Tibial artery (tissue), 4 donors: ENCODE measurements around the gene SPATA2.

Experiments
- DNase-seq, 2 donors: peaks; one replicate each; pipeline ENCODE4 v3.0.0-alpha.2; 2019
- H3K27ac ChIP-seq, 2 donors: fragments of 200-600 bp; sonication (generic) in 1 of 2; 1 replicate in 1 of 2; 2 replicates in 1 of 2; pipeline ENCODE4 v1.5.1; 2018 to 2019; ENCODE audit warnings: mild to moderate bottlenecking in 1 of 2
- H3K27me3 ChIP-seq, 2 donors: fragments of 200-600 bp; sonication (generic) in 1 of 2; one replicate each; pipeline versions ENCODE4 v1.5.1 to v1.6.0; 2016 to 2019
- H3K36me3 ChIP-seq, 3 donors: fragments of 200-600 bp; sonication (generic) in 2 of 3; one replicate each; pipeline ENCODE4 v1.5.1; 2016 to 2019; ENCODE audit warnings: mild to moderate bottlenecking in 2 of 3
- H3K4me1 ChIP-seq, 4 donors: fragments of 200-600 bp; sonication (generic) in 2 of 4; 1 replicate in 3 of 4; 2 replicates in 1 of 4; pipeline ENCODE4 v1.5.1; 2016 to 2019
- H3K4me3 ChIP-seq, 2 donors: fragments of 200-600 bp; sonication (generic) in 1 of 2; 1 replicate in 1 of 2; 2 replicates in 1 of 2; pipeline ENCODE4 v1.5.1; 2018 to 2019; ENCODE audit warnings: mild to moderate bottlenecking in 2 of 2
- H3K9me3 ChIP-seq, 3 donors: fragments of 200-600 bp; sonication (generic) in 1 of 3; one replicate each; pipeline ENCODE4 v1.5.1; 2016 to 2019
- CTCF ChIP-seq, 2 experiments: fragments of 200-600 bp in 1 of 2; fragments of 450-650 bp in 1 of 2; IDR thresholded peaks; one replicate each; pipeline ENCODE4 v1.5.1; 2017 to 2019; ENCODE audit warnings: antibody characterized with exemption in 2 of 2, mild to moderate bottlenecking in 1 of 2, moderate library complexity in 1 of 2
- intact Hi-C: fragments of 100-400 bp; cut with DNase I; formaldehyde crosslinking; loops from one replicate; pipeline ENCODE4 v1.15.0; 2023; ENCODE audit warnings: low total_unique reads

The SPATA2 gene

GRCh38 chr20:49882171-49882970, 33.0 kb downstream of the SPATA2 start:
- H3K36me3 ChIP-seq: peaks cover 10 to 65% (median 40%) of the 10 kb centered on the region in 3 donors
- no peak for TF ChIP-seq CTCF (IDR thresholded peaks at IDR 0.05)
- intact Hi-C loops: loop anchor here (10.0 kb wide), 1 partner anchor 348 kb away; no protein-coding TSS in a partner anchor
- peaks cover 0 to 53% (median 26%) of the 10 kb centered on the region in 4 donors for H3K4me1 ChIP-seq
- no peak overlapping the region for H3K27ac ChIP-seq
- no peaks in the 10 kb centered on the region for H3K27me3 ChIP-seq
- H3K4me3 ChIP-seq: no peak overlapping the region
- DNase-seq: peak in 1 of 2 donors; percentile 60
- H3K9me3 ChIP-seq: no peaks in the 10 kb centered on the region

- DNase-seq: peak in 1 of 2 donors; percentile 57
- no peak for TF ChIP-seq CTCF (IDR thresholded peaks at IDR 0.05)
- H3K9me3 ChIP-seq: no peaks in the 10 kb centered on the region
- H3K27me3 ChIP-seq: no peaks in the 10 kb centered on the region
- H3K36me3 ChIP-seq: peaks cover 10 to 56% (median 40%) of the 10 kb centered on the region in 3 donors
- peaks cover 0 to 56% (median 24%) of the 10 kb centered on the region in 4 donors for H3K4me1 ChIP-seq
- H3K4me3 ChIP-seq: no peak overlapping the region
- intact Hi-C loops: loop anchor here (10.0 kb wide), 1 partner anchor 346 kb away; no protein-coding TSS in a partner anchor
- H3K27ac ChIP-seq: peak overlapping the region; percentile 53 to 59
Measured at GRCh38 chr20:49880724-49881445, 34.4 kb downstream of the SPATA2 start.

GRCh38 chr20:49880177-49880576, 35.2 kb downstream of the SPATA2 start:
- H3K4me1 ChIP-seq: peaks cover 0 to 62% (median 24%) of the 10 kb centered on the region in 4 donors
- no peaks in the 10 kb centered on the region for H3K27me3 ChIP-seq
- H3K36me3 ChIP-seq: peaks cover 9 to 56% (median 36%) of the 10 kb centered on the region in 3 donors
- no peaks in the 10 kb centered on the region for H3K9me3 ChIP-seq
- TF ChIP-seq CTCF (IDR thresholded peaks at IDR 0.05): no peak
- peak in 1 of 2 donors; percentile 56 for DNase-seq
- intact Hi-C loops: loop anchor here (10.0 kb wide), 1 partner anchor 345 kb away; no protein-coding TSS in a partner anchor
- no peak overlapping the region for H3K4me3 ChIP-seq
- peak overlapping the region; percentile 53 to 59 for H3K27ac ChIP-seq

GRCh38 chr20:49878977-49879376, 36.4 kb downstream of the SPATA2 start:
- H3K27ac ChIP-seq: no peak overlapping the region
- peaks cover 0 to 52% (median 27%) of the 10 kb centered on the region in 3 donors for H3K36me3 ChIP-seq
- H3K9me3 ChIP-seq: no peaks in the 10 kb centered on the region
- peaks cover 0 to 62% (median 24%) of the 10 kb centered on the region in 4 donors for H3K4me1 ChIP-seq
- DNase-seq: no peak
- no peak overlapping the region for H3K4me3 ChIP-seq
- no peaks in the 10 kb centered on the region for H3K27me3 ChIP-seq
- intact Hi-C loops: no loop called here
- no peak for TF ChIP-seq CTCF (IDR thresholded peaks at IDR 0.05)

- intact Hi-C loops: no loop called here
- Histone ChIP-seq H3K27ac (peak overlapping the region; percentile 74 to 78), H3K36me3 (peaks cover 0 to 37% (median 13%) of the 10 kb centered on the region in 3 donors), H3K9me3 (no peaks in the 10 kb centered on the region), H3K27me3 (no peaks in the 10 kb centered on the region), H3K4me3 (no peak overlapping the region), H3K4me1 (peaks cover 0 to 62% (median 24%) of the 10 kb centered on the region in 4 donors)
- no peak for TF ChIP-seq CTCF (IDR thresholded peaks at IDR 0.05)
- no peak for DNase-seq
Measured at GRCh38 chr20:49877386-49877921, 37.9 kb downstream of the SPATA2 start.
